ENCODE data around the gene TMEM45A. TPM values are rescaled to one million over a fixed set of nuclear protein-coding genes. Genes with fewer than 3 reads are reported as not detected.

The TMEM45A gene
- total RNA-seq, 1 experiment from 2014 or later, result 6.6 TPM

DNA sequence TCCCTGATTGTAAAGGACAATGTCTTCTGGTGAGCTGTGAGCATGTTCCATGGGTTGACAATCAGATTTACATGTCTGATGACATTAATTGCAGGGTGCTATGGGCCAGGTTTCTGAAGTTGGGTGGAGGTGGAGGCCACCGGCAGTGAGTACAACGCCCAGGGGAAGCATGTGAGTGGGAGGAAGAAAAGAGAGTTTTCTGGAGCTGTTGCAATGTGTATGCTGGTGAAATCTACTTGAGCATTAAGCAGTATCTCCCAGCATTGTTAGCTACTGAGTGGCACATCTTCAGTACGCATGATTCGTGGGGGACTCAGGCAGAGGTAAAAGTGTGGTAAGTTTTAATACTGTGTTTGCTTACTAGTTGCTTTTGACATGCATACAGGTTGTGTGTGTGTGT is 26.6 kb downstream of the TMEM45A start (continued):
- TF ChIP-seq, protein P1, sequence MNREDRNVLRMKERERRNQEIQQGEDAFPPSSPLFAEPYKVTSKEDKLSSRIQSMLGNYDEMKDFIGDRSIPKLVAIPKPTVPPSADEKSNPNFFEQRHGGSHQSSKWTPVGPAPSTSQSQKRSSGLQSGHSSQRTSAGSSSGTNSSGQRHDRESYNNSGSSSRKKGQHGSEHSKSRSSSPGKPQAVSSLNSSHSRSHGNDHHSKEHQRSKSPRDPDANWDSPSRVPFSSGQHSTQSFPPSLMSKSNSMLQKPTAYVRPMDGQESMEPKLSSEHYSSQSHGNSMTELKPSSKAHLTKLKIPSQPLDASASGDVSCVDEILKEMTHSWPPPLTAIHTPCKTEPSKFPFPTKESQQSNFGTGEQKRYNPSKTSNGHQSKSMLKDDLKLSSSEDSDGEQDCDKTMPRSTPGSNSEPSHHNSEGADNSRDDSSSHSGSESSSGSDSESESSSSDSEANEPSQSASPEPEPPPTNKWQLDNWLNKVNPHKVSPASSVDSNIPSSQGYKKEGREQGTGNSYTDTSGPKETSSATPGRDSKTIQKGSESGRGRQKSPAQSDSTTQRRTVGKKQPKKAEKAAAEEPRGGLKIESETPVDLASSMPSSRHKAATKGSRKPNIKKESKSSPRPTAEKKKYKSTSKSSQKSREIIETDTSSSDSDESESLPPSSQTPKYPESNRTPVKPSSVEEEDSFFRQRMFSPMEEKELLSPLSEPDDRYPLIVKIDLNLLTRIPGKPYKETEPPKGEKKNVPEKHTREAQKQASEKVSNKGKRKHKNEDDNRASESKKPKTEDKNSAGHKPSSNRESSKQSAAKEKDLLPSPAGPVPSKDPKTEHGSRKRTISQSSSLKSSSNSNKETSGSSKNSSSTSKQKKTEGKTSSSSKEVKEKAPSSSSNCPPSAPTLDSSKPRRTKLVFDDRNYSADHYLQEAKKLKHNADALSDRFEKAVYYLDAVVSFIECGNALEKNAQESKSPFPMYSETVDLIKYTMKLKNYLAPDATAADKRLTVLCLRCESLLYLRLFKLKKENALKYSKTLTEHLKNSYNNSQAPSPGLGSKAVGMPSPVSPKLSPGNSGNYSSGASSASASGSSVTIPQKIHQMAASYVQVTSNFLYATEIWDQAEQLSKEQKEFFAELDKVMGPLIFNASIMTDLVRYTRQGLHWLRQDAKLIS (CRISPR knock-in tag; IDR thresholded peaks at IDR 0.05; ENCODE audit: borderline replicate concordance), result no peak
- no peak for TF ChIP-seq SMAD3 (CRISPR knock-in tag; IDR thresholded peaks at IDR 0.05; ENCODE audit: borderline replicate concordance)

DNA sequence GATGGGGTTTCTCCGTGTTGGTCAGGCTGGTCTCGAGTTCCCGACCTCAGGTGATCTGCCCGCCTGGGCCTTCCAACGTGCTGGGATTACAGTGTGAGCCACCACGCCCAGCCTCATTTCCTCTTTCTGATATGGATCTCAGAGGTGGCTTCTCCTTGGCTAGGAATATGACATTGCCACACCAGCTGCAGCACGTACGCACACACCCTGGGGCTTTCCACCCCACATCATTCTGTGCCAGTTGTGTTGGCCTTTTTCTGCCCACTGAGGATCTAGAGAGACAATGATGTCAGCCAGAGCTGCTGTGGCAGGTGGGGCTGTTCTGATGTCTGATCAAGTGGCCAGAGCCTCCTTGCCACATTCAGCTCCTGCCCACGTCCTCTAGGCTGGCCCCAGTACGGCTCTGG is 29.0 kb downstream of the TMEM45A start:
- ATAC-seq, result no peak
- POLR2A ChIA-PET, result no interaction called here
- TF ChIP-seq ATF1 (CRISPR knock-in tag; IDR thresholded peaks at IDR 0.05), result no peak
- TF ChIP-seq JAZF1 (CRISPR knock-in tag; IDR thresholded peaks at IDR 0.05), result no peak
- no peak for DNase-seq (ENCODE audit: low spot score)
- Mint-ChIP-seq H3K27me3 (ENCODE audit: low read depth) (no peaks in the 10 kb centered on the region), H3K4me1 (peaks cover 4% of the 10 kb centered on the region; the same call in 1 of the 2 replicates), H3K4me3 (no peak overlapping the region), H3K36me3 (peaks cover 13% of the 10 kb centered on the region; the same call in 1 of the 2 replicates), H3K27ac (no peak overlapping the region), H3K9me3 (peaks cover 15% of the 10 kb centered on the region)
- CTCF ChIA-PET, result no interaction called here

DNA sequence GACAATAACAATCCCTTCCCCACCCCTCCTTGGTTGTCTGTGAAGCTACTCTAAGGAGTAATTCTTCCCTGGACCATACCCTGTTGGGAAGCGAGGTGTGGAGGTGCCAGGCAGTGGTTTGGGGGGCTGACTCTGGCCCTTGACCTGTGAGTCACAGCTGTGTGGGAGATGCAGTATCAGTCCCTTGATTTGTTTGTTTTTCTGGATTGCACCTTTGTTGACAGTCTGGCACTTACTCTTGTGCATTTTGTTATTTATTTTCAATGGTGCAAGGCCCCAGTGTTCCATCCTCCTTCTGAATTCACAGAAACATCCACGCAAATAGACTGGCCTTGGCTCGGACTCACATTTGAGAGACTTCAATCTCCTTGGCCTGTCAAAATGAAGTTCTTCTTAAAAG is 29.7 kb downstream of the TMEM45A start:
- H3K9me3 Mint-ChIP-seq, result peaks cover 15% of the 10 kb centered on the region
- H3K4me1 Mint-ChIP-seq, result peaks cover 4% of the 10 kb centered on the region; the same call in 1 of the 2 replicates
- no peaks in the 10 kb centered on the region for H3K27me3 Mint-ChIP-seq (ENCODE audit: low read depth)
- ATAC-seq (no peak), DNase-seq (ENCODE audit: low spot score) (no peak)
- no peak for TF ChIP-seq NR2C2 (CRISPR knock-in tag; IDR thresholded peaks at IDR 0.05)
- TF ChIP-seq TCF7 (CRISPR knock-in tag; IDR thresholded peaks at IDR 0.05; ENCODE audit: low read depth), result no peak
- TF ChIP-seq NR3C1 (CRISPR knock-in tag; conservative IDR thresholded peaks at IDR 0.05; ENCODE audit: low read depth), result no peak
- no peak for TF ChIP-seq FOXK1 (CRISPR knock-in tag; IDR thresholded peaks at IDR 0.05)
- TF ChIP-seq MLX (CRISPR knock-in tag; IDR thresholded peaks at IDR 0.05), result no peak
- H3K36me3 Mint-ChIP-seq, result peaks cover 13% of the 10 kb centered on the region; the same call in 1 of the 2 replicates
- H3K4me3 Mint-ChIP-seq, result no peak overlapping the region
- CTCF ChIA-PET, result no interaction called here
- H3K27ac Mint-ChIP-seq, result no peak overlapping the region
- POLR2A ChIA-PET, result no interaction called here

DNA sequence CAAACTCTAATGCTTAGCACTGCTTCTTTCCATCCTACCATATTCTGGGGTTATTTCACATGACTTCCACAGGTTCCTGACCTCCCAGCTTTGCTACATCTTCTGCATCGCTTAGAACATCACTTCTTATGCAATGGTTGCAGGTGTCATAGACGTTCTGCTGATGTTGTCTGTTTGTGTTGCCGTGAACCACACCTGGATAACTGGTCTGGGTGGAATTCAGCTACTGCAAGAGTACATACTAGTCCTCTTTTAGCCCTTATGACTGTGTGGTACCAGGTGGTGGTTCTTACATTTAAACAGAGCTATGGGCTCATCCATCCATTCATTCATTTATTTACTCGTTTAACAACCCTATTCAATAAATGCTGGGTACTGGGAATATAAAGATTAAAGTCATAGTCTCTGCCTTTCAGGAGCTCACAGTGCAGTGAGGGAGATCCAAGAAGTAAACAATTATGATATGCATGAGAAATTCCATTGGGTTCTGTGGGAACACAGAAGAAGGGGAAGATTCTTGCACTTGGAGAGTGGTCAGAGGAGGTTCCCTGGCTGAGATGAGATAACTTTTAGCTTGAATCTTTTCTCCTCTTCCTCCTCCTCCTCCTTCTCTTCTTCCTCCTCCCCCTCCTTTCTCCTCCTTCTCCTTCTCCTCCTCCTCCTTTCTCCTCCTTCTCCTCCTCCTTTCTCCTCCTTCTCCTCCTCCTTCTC is 30.8 kb downstream of the TMEM45A start:
- Mint-ChIP-seq H3K27ac (no peak overlapping the region), H3K9me3 (peaks cover 15% of the 10 kb centered on the region), H3K4me1 (peaks cover 4% of the 10 kb centered on the region; the same call in 1 of the 2 replicates), H3K4me3 (no peak overlapping the region), H3K27me3 (ENCODE audit: low read depth) (no peaks in the 10 kb centered on the region), H3K36me3 (peaks cover 13% of the 10 kb centered on the region; the same call in 1 of the 2 replicates)
- ATAC-seq (no peak), DNase-seq (ENCODE audit: low spot score) (no peak)
- ChIA-PET POLR2A (no interaction called here), CTCF (no interaction called here)
- TF ChIP-seq ZNF425 (CRISPR knock-in tag; conservative IDR thresholded peaks at IDR 0.05) (no peak), PRRX2 (CRISPR knock-in tag; IDR thresholded peaks at IDR 0.05) (no peak), TCF7 (CRISPR knock-in tag; IDR thresholded peaks at IDR 0.05; ENCODE audit: low read depth) (no peak), OVOL2 (CRISPR knock-in tag; IDR thresholded peaks at IDR 0.05; ENCODE audit: borderline replicate concordance) (no peak), GTF2I (CRISPR knock-in tag; conservative IDR thresholded peaks at IDR 0.05) (no peak), ELF4 (CRISPR knock-in tag; IDR thresholded peaks at IDR 0.05; ENCODE audit: low read depth) (no peak), GRHL2 (CRISPR knock-in tag; IDR thresholded peaks at IDR 0.05; ENCODE audit: insufficient replicate concordance, severe bottlenecking) (no peak), ZNF317 (CRISPR knock-in tag; IDR thresholded peaks at IDR 0.05; ENCODE audit: borderline replicate concordance, low read depth) (no peak)
- TF ChIP-seq, protein P2, sequence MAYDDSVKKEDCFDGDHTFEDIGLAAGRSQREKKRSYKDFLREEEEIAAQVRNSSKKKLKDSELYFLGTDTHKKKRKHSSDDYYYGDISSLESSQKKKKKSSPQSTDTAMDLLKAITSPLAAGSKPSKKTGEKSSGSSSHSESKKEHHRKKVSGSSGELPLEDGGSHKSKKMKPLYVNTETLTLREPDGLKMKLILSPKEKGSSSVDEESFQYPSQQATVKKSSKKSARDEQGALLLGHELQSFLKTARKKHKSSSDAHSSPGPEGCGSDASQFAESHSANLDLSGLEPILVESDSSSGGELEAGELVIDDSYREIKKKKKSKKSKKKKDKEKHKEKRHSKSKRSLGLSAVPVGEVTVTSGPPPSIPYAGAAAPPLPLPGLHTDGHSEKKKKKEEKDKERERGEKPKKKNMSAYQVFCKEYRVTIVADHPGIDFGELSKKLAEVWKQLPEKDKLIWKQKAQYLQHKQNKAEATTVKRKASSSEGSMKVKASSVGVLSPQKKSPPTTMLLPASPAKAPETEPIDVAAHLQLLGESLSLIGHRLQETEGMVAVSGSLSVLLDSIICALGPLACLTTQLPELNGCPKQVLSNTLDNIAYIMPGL (CRISPR knock-in tag; IDR thresholded peaks at IDR 0.05), result no peak
- TF ChIP-seq, protein P3, sequence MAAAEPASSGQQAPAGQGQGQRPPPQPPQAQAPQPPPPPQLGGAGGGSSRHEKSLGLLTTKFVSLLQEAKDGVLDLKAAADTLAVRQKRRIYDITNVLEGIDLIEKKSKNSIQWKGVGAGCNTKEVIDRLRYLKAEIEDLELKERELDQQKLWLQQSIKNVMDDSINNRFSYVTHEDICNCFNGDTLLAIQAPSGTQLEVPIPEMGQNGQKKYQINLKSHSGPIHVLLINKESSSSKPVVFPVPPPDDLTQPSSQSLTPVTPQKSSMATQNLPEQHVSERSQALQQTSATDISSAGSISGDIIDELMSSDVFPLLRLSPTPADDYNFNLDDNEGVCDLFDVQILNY (CRISPR knock-in tag; IDR thresholded peaks at IDR 0.05), result no peak
